GM12878 (cell line): Measurements from ENCODE around the gene ECT2L. TPM values are rescaled to one million over a fixed set of nuclear protein-coding genes. Genes with fewer than 3 reads are reported as not detected.

Experiments
- BACH1 ChIP-seq: fragments of 450-650 bp; IDR thresholded peaks from 2 replicates; pipeline ENCODE4 v1.6.1; 2017; ENCODE audit warnings: mild to moderate bottlenecking, borderline replicate concordance
- CHD2 ChIP-seq: IDR thresholded peaks from 2 replicates; pipeline ENCODE4 v1.6.1; 2011; ENCODE audit warnings: low read depth, low read length, improper control_type of control experiment, borderline replicate concordance
- E2F4 ChIP-seq: IDR thresholded peaks from 2 replicates; pipeline ENCODE4 v1.6.1; 2012; ENCODE audit warnings: low read depth, low read length, improper control_type of control experiment
- ESRRA ChIP-seq: IDR thresholded peaks from 2 replicates; pipeline ENCODE4 v1.6.1; 2012; ENCODE audit warnings: mild to moderate bottlenecking, low read length, improper control_type of control experiment
- GATAD2B ChIP-seq: fragments of 450-650 bp; conservative IDR thresholded peaks from 2 replicates; pipeline ENCODE4 v1.6.1; 2017; ENCODE audit warnings: low read depth, mild to moderate bottlenecking, moderate library complexity
- IKZF2 ChIP-seq, 2 experiments: fragments of 450-650 bp; IDR thresholded peaks; 2 replicates each; pipeline ENCODE4 v1.6.1; 2017; ENCODE audit warnings: mild to moderate bottlenecking in 2 of 2, moderate library complexity in 2 of 2
- MEF2B ChIP-seq: fragments of 450-650 bp; IDR thresholded peaks from 2 replicates; pipeline ENCODE4 v1.6.1; 2018; ENCODE audit warnings: mild to moderate bottlenecking, moderate library complexity; ENCODE audit not compliant: partially characterized antibody, poor library complexity, severe bottlenecking
- MXI1 ChIP-seq: fragments of 150-350 bp; IDR thresholded peaks from 2 replicates; pipeline ENCODE4 v1.6.1; 2011; ENCODE audit warnings: low read depth, mild to moderate bottlenecking, inconsistent platforms, low read length, improper control_type of control experiment
- NKRF ChIP-seq: fragments of 450-650 bp; conservative IDR thresholded peaks from 2 replicates; pipeline ENCODE4 v1.6.1; 2017; ENCODE audit warnings: mild to moderate bottlenecking, moderate library complexity
- POLR2A ChIP-seq: IDR thresholded peaks from 2 replicates; pipeline ENCODE4 v1.6.1; 2011; ENCODE audit warnings: low read depth, mild to moderate bottlenecking, low read length
- RCOR1 ChIP-seq: conservative IDR thresholded peaks from 2 replicates; pipeline ENCODE4 v1.6.1; 2012; ENCODE audit warnings: low read depth, low read length, improper control_type of control experiment
- SMC3 ChIP-seq: IDR thresholded peaks from 2 replicates; pipeline ENCODE4 v1.6.1; 2011; ENCODE audit warnings: low read length, improper control_type of control experiment, borderline replicate concordance
- SRF ChIP-seq, 2 experiments: IDR thresholded peaks; 2 replicates each; pipeline ENCODE4 v1.6.1; 2011; ENCODE audit warnings: low read depth in 2 of 2, low read length in 2 of 2, mild to moderate bottlenecking in 1 of 2, moderate library complexity in 1 of 2
- STAT1 ChIP-seq: fragments of 450-650 bp; conservative IDR thresholded peaks from 2 replicates; pipeline ENCODE4 v1.6.1; 2014; ENCODE audit warnings: antibody characterized with exemption, mild to moderate bottlenecking
- USF2 ChIP-seq: IDR thresholded peaks from 2 replicates; pipeline ENCODE4 v1.6.1; 2011; ENCODE audit warnings: low read depth, low read length, improper control_type of control experiment, borderline replicate concordance
- polyA plus RNA-seq, 11 experiments: library from polyadenylated mRNA; depleted of rRNA in 4 of 11; unstranded in 6 of 11; stranded (reverse) in 5 of 11; fragments of >200 nt; fragmentation: Nextera tagmentation in 4 of 11; fragmentation: Illumina TruSeq in 1 of 11; extraction: Ambion mirVana in 4 of 11; extraction: Trizol in 1 of 11; gene quantifications; 1 replicate in 1 of 11; 2 replicates in 10 of 11; pipeline versions ENCODE4 v1.2.1 to v1.2.3, GENCODE V29; 2011 to 2016; ENCODE audit warnings: inconsistent platforms in 2 of 11, missing spikeins in 2 of 11, low read depth in 1 of 11
- total RNA-seq, 4 experiments: library from RNA; depleted of rRNA in 3 of 4; stranded (reverse); fragments of >200 nt in 3 of 4; fragmentation: Illumina TruSeq in 1 of 4; extraction: Trizol in 1 of 4; gene quantifications; 2 replicates each; pipeline versions ENCODE4 v1.2.1 to v1.2.3, GENCODE V29; 2013 to 2021
- TF ChIP-seq, protein P1 (sequence below): IDR thresholded peaks from 2 replicates; pipeline ENCODE4 v1.6.1; 2011; ENCODE audit warnings: borderline replicate concordance, low read depth, mild to moderate bottlenecking, moderate library complexity, low read length; ENCODE audit not compliant: insufficient read depth, poor library complexity, severe bottlenecking
- TF ChIP-seq, protein P2 (sequence below): fragments of 450-650 bp; IDR thresholded peaks from 2 replicates; pipeline ENCODE4 v1.6.1; 2018; ENCODE audit warnings: borderline replicate concordance, mild to moderate bottlenecking; ENCODE audit not compliant: partially characterized antibody
- TF ChIP-seq, protein P3 (sequence below): fragments of 450-650 bp; IDR thresholded peaks from 2 replicates; pipeline ENCODE4 v1.6.1; 2017; ENCODE audit warnings: mild to moderate bottlenecking

The ECT2L gene
- total and polyA plus RNA-seq, 10 of the 15 experiments (the other 5 are each of a cell fraction or from before 2014, with no cell fraction given) = 0.05 to 0.09 TPM; not detected in 8

- TF ChIP-seq, protein P1, sequence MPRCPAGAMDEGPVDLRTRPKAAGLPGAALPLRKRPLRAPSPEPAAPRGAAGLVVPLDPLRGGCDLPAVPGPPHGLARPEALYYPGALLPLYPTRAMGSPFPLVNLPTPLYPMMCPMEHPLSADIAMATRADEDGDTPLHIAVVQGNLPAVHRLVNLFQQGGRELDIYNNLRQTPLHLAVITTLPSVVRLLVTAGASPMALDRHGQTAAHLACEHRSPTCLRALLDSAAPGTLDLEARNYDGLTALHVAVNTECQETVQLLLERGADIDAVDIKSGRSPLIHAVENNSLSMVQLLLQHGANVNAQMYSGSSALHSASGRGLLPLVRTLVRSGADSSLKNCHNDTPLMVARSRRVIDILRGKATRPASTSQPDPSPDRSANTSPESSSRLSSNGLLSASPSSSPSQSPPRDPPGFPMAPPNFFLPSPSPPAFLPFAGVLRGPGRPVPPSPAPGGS = no peak
- TF ChIP-seq STAT1 (peak; percentile 67), ESRRA (no peak), POLR2A (peak; percentile 79), SMC3 (no peak), E2F4 (peak; percentile 78), MEF2B (peak; percentile 77), BACH1 (0 out of 2 replicates have a peak, but pooled peaks have one; percentile 52), SRF (IDR thresholded peaks at IDR 0.05; ENCODE audit: low read depth in 2 of 2, low read length in 2 of 2) (no peak), MXI1 (peak; percentile 98), NKRF (peak; percentile 97), GATAD2B (peak; percentile 24; the same call in 1 of the 2 replicates), USF2 (no peak), CHD2 (peak; percentile 94), RCOR1 (no peak; the same call in 1 of the 2 replicates), IKZF2 (IDR thresholded peaks at IDR 0.05) (peak; percentile 11 to 33; a peak in 1 of 4 replicates)
- TF ChIP-seq, protein P2, sequence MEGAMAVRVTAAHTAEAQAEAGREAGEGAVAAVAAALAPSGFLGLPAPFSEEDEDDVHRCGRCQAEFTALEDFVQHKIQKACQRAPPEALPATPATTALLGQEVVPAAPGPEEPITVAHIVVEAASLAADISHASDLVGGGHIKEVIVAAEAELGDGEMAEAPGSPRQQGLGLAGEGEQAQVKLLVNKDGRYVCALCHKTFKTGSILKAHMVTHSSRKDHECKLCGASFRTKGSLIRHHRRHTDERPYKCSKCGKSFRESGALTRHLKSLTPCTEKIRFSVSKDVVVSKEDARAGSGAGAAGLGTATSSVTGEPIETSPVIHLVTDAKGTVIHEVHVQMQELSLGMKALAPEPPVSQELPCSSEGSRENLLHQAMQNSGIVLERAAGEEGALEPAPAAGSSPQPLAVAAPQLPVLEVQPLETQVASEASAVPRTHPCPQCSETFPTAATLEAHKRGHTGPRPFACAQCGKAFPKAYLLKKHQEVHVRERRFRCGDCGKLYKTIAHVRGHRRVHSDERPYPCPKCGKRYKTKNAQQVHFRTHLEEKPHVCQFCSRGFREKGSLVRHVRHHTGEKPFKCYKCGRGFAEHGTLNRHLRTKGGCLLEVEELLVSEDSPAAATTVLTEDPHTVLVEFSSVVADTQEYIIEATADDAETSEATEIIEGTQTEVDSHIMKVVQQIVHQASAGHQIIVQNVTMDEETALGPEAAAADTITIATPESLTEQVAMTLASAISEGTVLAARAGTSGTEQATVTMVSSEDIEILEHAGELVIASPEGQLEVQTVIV = peak; percentile 55
- TF ChIP-seq, protein P3, sequence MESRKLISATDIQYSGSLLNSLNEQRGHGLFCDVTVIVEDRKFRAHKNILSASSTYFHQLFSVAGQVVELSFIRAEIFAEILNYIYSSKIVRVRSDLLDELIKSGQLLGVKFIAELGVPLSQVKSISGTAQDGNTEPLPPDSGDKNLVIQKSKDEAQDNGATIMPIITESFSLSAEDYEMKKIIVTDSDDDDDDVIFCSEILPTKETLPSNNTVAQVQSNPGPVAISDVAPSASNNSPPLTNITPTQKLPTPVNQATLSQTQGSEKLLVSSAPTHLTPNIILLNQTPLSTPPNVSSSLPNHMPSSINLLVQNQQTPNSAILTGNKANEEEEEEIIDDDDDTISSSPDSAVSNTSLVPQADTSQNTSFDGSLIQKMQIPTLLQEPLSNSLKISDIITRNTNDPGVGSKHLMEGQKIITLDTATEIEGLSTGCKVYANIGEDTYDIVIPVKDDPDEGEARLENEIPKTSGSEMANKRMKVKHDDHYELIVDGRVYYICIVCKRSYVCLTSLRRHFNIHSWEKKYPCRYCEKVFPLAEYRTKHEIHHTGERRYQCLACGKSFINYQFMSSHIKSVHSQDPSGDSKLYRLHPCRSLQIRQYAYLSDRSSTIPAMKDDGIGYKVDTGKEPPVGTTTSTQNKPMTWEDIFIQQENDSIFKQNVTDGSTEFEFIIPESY = no peak
Observed at GRCh38 chr6:138773177-138774091, 22.5 kb upstream of the ECT2L start, which contains the start of gene CCDC28A (continued).
